Iris pigment epithelial cell (primary cell): ENCODE results near the gene LCN2.

Experiments used
- DNase-seq: peaks from one replicate; pipeline ENCODE4 v3.0.0-alpha.2; 2011; ENCODE audit warnings: low read depth

Gene LCN2

DNA sequence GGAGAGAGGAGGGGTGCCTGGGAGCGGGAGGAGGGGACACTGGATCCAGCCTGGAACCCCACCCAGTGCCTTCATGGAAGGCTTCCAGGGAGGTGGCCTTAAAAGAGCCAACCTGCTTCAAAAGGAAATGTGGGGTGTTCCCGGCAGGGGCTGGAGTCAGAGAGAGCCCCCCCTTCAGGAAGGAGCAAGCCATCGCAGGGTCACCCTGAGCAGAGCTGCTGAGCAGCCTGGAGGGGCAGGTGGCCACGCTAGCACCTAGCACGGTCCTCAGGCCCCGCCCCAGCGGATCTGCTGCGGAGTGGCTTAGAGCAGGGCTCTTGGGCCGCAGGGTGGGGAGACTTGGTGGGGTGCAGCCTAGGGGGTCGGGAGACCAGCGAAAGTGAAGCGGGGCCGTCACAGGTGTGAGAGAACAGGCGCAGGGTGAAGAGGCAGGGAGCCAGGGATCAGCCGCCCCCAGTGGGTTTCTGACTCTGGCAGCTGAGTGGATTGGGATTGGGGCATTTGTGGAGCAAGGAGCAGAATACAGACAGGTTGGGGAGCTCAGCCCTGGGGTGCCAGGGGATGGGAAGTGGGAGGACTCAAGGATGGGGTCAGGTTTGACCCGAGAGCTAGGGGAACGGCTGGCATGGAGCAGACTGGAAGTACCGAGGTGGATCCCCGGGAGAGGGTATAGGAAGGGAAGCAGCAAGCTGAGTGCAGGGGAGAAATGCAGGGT, 1.5 kb downstream of the LCN2 start:
- DNase-seq, result no peak

DNA sequence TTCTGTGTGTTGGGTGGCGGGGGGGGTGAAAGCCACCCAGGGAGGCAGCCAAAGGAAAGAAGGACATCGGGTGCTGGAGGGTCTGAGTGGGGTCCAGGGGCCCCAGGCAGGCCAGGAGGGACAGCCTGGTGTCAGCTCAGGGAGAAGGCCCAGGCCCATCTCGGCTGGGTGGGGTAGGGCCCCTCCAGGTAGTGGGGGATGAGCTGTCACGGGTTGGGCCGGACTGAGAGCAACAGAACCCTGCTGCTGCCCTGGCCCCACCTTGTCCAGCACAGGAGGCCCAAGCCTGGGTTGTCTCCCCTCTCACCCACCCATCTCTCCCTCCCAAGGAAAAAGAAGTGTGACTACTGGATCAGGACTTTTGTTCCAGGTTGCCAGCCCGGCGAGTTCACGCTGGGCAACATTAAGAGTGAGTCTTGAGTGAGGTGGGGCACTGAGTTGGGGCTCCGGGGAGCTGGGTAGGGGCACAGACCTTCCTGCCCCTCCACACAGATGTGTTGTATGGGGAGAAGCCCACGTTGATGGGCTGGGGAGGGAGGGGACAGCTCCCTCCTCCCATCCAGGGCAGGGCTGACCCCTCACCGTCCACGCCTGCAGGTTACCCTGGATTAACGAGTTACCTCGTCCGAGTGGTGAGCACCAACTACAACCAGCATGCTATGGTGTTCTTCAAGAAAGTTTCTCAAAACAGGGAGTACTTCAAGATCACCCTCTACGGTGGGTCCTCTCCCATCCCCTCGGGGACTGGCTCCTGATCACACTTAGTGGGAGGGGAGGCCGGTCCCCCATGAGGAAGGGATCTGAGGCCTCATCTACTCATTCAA, 2.3 kb downstream of the LCN2 start:
- no peak for DNase-seq

DNA sequence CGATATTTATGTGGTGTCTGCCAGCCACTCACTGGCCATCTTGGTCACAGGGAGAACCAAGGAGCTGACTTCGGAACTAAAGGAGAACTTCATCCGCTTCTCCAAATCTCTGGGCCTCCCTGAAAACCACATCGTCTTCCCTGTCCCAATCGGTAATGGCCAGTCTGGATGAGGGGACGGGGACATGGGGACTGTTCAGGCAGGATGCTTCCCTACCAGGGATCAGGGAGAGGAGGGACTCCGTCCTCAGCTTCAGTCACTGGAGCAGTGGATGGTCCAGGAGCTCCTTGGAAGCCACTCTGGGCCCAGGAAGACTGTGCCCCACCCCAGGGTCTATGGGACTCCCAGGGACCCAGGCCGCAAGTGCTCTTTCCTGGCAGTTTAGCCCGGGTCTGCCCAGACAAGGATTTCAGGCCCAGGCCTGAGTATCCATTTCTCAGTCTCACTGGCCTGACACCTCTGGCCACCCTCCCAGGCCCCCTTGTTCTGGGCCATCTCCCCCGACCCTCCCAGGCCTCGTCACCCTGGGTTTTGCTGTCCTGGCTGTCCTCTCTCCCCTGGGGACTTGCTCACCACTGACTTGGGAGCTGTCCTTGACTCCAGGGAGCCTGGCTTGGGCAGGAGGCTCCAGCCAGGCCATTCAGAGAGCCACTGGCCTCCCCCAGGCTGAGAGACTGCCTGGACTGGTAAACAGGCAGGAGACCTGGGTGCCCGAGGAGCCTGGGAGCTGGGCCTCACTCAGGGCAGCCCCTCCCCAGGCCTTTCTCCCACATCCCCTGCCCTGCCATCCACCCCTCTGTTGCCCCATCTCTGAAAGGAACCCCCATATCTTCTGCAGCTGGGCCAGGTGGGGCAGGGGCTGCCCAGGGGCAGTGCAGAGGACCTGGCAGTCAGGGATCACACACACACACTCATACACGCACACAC, 3.1 kb downstream of the LCN2 start:
- no peak for DNase-seq

DNA sequence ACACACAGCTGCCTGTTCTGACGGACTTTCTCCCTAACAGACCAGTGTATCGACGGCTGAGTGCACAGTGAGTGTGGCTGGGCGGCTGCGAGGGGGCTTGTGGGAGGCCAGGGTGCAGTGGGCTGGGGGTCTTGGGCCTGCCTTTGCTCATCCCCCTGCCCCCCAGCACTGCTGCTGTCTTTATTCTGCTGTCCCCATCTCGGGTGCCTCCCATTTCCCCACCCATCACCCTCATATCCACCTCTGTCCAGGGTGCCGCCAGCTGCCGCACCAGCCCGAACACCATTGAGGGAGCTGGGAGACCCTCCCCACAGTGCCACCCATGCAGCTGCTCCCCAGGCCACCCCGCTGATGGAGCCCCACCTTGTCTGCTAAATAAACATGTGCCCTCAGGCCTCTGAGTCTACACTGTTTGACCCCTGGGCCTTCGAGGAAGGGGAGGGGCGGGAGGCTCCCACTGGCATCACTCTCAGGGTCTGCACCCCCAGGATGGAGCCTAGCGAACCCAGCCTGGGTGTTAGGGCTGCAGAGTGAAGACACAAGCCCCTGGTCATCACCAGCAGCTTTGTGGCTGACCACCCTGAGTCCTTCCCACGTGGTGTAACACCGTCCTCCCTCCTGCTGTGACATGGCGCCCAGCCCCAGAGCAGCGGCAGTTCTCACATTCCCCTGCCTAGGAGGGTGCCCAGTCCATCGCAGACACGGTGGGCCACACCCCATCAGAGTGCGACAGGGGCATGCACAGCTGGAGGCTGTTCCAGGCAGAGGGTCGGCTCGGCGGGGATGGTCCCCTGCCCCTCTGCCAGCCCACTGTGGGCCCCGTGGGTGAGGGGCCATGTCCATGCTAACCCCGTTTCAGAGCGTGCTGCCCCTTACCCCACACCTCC, 4.0 kb downstream of the LCN2 start:
- DNase-seq, result no peak

DNA sequence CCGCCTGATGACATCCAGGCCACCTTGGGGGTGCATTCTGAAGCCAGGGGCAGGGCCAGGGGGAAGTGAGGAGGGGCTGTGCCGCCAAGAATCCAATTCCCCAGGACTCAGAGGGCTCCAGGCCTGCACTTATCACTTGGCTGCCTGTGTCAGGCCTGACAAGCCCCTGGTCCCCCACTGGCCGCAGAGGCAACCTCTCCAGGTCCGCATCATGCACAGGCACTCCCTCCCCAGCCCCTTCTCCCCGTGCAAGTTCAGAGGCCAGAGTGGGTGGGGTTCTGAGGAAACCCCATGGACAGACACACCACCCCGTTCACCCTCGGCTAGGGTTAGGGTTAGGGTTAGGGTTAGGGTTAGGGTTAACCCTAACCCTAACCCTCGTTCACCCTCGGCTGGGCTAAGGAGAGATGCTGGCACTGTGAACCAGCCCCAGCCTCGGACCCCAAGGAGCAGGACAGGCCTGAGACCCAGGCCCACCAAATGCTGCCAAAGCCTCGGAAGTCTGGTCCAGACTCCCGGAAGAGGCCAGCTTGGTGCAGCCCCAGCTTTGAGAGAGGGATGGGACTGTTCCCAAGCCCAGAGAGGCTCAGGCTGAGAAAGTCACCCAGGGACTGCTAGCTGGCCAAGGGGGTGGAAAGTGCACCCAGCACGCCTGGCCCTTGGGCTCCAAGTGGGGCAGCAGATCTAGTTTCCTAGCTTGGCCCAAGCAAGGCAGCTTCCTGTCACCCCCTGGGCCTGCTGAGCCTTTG, 4.9 kb downstream of the LCN2 start:
- no peak for DNase-seq

DNA sequence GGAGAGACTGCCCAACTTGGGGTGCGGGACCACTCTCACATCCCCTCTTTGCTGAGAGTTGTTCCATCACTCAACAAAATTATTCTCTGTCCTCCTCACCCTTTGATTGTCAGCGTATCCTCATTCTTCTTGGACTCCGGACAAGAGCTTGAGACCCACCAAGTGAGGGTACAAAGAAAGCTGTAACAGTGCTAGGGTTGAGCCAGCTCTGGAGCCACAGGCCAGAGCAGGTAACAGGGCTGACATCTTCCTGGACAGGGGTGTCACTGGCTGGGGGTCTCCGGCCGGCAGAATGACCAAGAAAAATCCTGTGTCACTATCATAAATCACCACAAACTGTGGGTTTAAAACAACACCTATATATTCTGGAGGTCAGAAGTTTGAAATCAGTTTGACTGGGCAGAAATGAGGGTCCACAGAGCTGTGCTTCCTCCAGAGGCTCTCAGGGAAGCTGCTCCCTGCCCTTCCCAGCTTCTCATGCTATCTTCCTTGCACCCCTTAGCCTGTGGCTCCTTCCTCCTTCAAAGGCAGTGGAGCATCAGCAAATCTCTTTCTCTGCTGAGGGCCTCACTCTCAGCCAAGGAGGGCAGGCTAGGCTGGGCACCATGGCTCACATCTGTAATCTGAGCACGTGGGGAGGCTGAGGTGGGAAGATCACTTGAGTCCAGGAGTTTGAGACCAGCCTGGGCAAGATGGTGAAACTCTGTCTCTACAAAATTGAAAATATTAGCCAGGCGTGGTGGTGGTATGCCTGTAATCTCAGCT, 6.7 kb downstream of the LCN2 start:
- DNase-seq, result no peak

DNA sequence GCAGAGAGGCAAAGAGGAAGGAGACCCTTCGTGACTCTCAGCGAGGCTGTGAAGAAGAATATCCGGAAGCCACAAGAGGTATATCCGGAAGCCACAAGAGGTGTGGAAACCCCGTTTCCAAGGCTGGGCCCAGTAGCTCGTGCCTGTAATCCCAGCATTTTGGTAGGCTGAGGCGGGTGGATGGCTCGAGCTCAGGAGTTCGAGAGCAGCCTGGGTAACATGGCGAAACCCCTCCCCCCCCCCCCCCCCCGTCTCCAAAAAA, 10.2 kb downstream of the LCN2 start:
- no peak for DNase-seq

DNA sequence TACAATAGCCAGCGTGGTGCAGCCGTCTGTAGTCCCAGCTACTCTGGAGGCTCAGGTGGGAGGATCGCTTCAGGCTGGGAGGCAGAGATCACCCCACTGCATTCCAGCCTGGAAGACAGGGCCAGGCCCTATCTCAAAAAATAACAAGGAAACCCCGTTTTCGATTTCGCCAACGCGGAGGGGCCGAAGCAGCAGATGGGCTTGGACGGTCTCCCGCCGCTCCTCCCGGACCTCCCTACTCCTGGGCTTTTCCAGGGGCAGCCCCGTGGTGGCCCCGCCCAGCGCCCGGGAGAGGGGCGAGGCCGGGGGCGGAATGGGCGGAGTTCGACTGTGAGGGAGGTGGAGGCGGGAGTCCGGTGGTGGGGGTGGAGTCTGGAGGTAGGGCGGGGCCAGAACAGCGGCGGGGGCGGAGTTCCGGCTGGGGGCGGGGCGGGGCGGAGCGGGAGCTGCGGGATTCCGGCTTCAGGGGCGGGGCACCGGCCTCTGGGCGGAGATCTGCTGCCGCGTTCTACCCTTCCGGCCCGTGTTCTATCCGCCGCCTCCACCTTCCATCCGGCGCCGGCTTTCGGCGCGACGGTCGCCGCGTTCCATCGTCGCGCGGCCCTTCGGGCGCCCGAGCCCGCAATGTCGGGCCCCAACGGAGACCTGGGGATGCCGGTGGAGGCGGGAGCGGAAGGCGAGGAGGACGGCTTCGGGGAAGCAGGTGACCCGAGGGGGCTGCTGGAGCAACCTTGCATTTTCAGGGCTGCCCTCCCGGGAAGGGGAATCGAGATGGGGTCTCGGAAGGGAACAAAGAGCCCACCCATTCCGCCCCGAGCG, 10.7 kb downstream of the LCN2 start, which contains the start of gene BBLN:
Gene BBLN (plus strand): TSS at position 482 of the 819 bp plus-strand sequence. CDS start 143 bp downstream, at position 625.
- peak; percentile 87 for DNase-seq

DNA sequence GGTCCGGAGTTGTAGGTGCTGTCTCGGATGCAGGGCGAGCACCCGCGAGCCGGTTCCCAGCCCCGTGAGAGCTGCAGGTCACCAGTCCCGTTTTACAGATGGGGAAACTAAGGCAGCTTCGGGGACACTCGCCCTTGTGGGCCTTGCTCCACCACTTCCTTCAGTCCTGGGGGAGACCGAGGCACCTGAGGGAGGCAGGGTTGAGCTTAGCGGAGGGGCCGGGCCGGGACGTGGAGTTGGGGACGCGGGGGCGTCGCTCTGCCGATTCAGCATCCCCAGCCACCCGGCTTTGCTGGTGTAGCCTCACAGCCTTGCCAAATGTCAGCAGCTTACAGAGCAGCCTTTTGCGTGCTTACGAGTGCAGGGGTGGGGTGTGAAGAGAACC, 11.3 kb downstream of the LCN2 start:
- peak; percentile 23 for DNase-seq

DNA sequence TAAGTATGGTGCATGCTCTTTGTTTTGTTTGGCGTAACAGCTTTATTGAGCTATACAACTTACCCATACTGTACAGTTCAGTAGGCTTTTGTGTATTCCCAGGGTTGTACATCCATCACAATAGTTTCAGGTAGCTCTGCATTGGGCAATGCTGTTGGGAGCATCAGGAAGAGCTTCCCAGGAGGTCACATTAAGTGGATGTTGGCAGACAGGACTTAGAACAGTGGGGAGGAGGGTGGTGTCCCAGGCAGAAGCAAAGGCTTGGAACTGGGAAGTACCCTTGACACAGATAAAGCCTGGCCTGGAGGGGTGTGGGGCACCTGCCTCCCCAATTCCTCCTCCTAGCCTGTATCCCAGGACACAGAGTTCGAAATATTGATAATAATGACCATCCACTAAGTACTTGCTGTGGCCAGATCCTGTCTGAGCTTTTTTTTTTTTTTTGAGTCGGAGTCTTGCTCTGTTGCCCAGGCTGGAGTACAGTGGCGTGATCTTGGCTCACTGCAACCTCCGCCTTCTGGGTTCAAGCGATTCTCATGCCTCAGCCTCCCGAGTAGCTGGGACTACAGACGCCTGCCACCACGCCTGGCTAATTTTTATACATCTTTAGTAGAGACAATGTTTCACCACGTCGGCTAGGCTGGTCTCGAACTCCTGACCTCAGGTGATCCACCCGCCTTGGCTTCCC, 12.1 kb downstream of the LCN2 start:
- DNase-seq, result no peak

DNA sequence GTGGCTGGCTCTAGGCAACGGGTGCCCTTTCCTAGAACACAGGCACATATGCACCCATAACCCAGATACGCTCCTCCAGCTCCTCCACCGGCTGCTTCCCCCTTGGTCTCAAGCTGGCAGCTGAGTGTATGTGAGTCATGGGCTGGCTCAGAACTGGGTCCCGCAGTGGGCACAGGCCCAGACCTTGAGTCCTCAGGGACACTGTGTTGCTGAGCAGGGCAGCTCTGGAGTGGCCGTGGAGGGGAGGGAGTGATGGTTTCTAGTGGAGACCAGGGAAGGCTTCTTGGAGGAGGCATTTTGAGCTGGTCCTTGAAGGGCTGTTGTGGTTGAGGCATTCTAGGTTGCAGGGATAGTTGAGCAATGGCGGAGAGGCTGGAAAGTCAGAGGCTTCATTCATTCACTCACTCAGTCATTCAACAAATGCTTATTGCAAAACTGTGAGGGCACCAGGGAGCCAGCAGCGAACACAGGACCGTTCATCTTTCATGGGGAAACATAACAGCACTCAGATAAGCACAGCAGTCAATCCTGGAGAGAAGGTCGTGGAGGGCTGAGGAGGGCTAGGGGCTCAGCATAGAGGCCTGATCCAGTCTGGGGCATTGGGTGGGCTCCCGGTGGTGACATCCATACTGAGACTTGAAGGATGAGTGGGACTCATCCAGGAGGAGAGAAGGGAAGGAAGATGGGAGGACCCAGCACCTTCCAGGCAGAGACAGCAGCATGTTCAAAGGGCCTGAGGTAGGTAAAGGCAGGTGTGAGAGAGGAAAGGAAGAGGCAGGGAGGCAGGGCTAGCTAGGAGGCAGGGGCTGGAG, 13.2 kb downstream of the LCN2 start:
- no peak for DNase-seq

DNA sequence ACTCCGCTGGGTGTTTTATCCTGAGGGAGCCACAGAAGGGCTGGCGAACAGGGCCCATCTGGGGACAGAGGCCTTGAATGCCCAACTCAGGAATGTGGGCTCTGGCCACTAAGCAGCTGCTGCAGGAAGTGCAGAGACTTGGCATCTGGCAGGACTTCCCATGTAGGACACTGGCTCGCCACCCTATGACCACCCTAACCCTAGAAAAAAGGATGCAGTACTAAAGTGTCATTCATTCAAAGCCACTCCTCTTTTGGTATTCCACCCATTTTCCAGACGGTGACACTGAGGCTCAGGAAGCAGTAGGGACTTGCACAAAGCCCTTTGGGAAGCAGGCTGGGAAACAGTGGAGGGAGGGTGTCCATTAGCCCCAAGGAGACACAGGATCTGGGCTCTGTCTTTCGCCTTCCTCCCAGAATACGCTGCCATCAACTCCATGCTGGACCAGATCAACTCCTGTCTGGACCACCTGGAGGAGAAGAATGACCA, 13.8 kb downstream of the LCN2 start:
- DNase-seq, result no peak

DNA sequence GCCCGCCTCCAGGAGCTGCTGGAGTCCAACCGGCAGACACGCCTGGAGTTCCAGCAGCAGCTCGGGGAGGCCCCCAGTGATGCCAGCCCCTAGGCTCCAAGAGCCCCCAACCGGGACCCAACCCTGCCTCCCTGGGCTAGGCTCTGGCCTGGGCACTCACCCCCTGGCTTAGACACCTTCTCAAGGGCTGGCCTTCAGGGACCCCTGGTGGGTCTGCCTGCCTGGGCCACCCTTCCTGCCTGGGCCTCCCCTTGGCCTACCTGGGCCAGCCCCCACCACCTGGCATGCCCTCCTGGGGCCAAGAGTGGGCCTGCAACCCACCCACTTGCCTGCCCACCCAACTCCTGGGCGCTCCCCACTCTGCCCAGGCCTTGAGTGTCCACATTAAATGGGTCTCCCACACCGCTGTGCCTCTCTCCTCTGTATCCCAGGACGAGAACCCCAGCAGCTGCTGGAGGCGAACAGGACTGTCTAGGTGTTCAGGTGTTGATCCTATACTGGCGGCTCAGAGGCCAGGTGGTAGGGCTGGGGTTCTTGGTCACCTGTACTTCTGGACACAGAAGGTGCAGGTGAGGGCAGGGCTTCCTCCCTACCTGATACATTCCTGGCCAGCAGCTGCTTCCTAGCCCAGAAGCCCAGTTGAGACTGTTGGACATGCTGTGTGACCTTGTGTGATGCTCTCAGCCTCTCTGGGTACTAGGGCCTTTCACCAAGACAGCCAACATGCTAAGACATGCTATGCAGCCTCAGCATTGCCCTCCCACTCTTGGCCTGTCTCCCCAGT, 14.5 kb downstream of the LCN2 start:
- no peak for DNase-seq

DNA sequence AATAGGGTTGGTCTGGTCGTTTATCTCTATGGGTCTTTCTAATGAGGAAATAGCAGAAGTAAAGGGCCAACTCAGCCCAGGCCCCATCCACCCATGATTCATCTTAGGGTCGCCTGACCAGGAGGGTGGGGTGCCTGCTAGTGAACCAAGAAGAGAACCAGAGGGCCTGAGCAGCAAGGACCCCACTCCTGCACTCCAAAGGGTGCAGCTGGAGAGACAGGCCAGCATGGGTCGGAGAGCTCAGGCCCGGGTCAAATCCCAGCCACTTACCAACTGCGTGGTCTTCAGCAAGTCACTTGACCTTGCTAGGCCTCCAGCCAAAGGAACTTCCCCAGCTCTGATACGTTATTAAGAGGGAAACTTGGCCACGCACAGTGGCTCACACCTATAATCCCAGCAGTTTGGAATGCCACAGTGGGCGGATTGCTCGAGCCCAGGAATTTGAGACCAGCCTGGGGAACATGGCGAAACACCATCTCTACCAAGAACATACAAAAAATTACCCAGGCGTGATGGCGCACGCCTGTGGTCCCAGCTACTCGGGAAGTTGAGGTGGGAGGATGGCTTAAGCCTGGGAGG, 15.1 kb downstream of the LCN2 start:
- DNase-seq, result peak; percentile 23

DNA sequence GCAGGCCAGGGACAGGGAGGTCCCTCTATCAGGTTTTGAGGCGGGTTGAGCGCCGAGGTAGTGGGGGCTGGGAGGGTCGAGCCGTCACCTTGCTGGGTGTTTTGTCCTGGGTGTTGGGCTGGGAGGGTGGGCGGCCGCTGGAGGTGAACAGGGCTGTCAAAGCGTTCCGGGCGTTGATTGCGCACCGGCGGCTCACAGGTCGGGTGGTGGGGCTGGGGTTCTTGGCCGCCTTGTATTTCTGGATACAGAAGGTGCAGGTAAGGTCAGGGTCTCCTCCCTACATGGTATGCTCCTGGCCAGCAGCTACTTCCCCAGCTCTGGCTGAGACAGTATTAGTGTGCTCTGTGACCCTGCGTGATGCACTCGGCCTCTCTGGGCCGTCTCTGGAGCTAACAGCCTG, 16.9 kb downstream of the LCN2 start:
- DNase-seq, result no peak

DNA sequence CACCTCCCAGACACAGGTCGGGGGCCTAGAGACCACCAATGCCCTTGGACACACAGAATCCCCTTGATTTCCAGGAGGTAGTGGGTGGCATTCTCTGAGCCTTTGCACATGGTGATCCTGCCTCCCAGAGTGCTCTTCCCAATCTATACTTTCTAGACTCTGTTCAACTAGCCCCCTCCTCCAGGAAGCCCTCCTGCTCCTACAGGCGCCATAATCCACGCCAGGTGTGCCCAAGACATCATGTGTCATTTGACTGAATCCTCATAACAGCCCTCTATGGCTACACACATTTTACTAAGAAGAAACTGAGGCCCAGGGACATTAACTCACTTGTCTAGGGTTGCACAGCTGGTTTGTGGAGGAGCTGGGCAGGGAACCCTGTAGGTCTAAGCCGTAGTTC, 18.0 kb downstream of the LCN2 start:
- DNase-seq, result no peak
